Measurements from ENCODE around the gene COX19.

GRCh38 chr7:945556-946255 is 29.6 kb downstream of the COX19 start:
- TF ChIP-seq CTCF (conservative IDR thresholded peaks at IDR 0.05 in 1 of 2, IDR thresholded peaks at IDR 0.05 in 1 of 2; ENCODE audit: low read depth in 1 of 2, low read length in 2 of 2) (no peak), EZH2 (IDR thresholded peaks at IDR 0.05; ENCODE audit: low read length, missing control alignments) (no peak)

All from fibroblast of lung (primary cell).